Immature natural killer cell (primary cell): ENCODE data around the gene DCTD. TPM values are rescaled to one million over a fixed set of nuclear protein-coding genes. Genes with fewer than 3 reads are reported as not detected.

ENCODE experiments used
- DNase-seq, 3 donors: peaks; one replicate each; pipeline ENCODE4 v3.0.0; 2022; ENCODE audit warnings: mixed read lengths in 1 of 3
- H3K27ac Mint-ChIP-seq, 6 donors: one replicate each; pipeline ENCODE4 v1.8.0; 2020; ENCODE audit warnings: mixed read lengths in 6 of 6, mild to moderate bottlenecking in 5 of 6, inconsistent platforms in 4 of 6, moderate library complexity in 3 of 6
- H3K27me3 Mint-ChIP-seq, 3 donors: one replicate each; pipeline ENCODE4 v1.8.0; 2020 to 2021; ENCODE audit warnings: low read depth in 3 of 3, mild to moderate bottlenecking in 3 of 3, mixed read lengths in 3 of 3, moderate library complexity in 3 of 3, inconsistent platforms in 1 of 3
- H3K36me3 Mint-ChIP-seq, 3 donors: one replicate each; pipeline ENCODE4 v1.8.0; 2020; ENCODE audit warnings: mixed read lengths in 3 of 3, inconsistent platforms in 2 of 3, mild to moderate bottlenecking in 2 of 3
- H3K4me1 Mint-ChIP-seq, 2 donors: one replicate each; pipeline ENCODE4 v1.8.0; 2020; ENCODE audit warnings: inconsistent platforms in 2 of 2, mild to moderate bottlenecking in 2 of 2, mixed read lengths in 2 of 2, moderate library complexity in 1 of 2
- H3K4me3 Mint-ChIP-seq, 5 donors: one replicate each; pipeline ENCODE4 v1.8.0; 2020; ENCODE audit warnings: mild to moderate bottlenecking in 5 of 5, mixed read lengths in 5 of 5, inconsistent platforms in 3 of 5, moderate library complexity in 3 of 5
- H3K9me3 Mint-ChIP-seq, 6 donors: one replicate each; pipeline ENCODE4 v1.8.0; 2020; ENCODE audit warnings: mild to moderate bottlenecking in 6 of 6, mixed read lengths in 6 of 6, inconsistent platforms in 4 of 6, moderate library complexity in 3 of 6
- polyA plus RNA-seq, 3 donors: library from polyadenylated mRNA; unstranded; fragments of 300-500 nt; fragmentation: Illumina TruSeq; gene quantifications; one replicate each; pipeline ENCODE4 v1.2.3, GENCODE V29; 2021

DCTD gene
- polyA plus RNA-seq, 3 donors from 2014 or later = 75.1 to 131 (median 96.9) TPM

GRCh38 chr4:182863501-182863900, 53.7 kb downstream of the DCTD start:
- no peaks in the 10 kb centered on the region for H3K4me1 Mint-ChIP-seq
- no peak for DNase-seq
- H3K9me3 Mint-ChIP-seq = peaks cover 0 to 2% (median 0%) of the 10 kb centered on the region in 6 donors
- no peak overlapping the region for H3K27ac Mint-ChIP-seq
- H3K27me3 Mint-ChIP-seq = no peaks in the 10 kb centered on the region
- peaks cover 4 to 6% (median 4%) of the 10 kb centered on the region in 3 donors for H3K36me3 Mint-ChIP-seq
- H3K4me3 Mint-ChIP-seq = no peak overlapping the region

GRCh38 chr4:182862921-182863320, 54.3 kb downstream of the DCTD start:
- Mint-ChIP-seq H3K4me1 (no peaks in the 10 kb centered on the region), H3K4me3 (no peak overlapping the region), H3K36me3 (peaks cover 4 to 6% (median 4%) of the 10 kb centered on the region in 3 donors), H3K27ac (no peak overlapping the region), H3K9me3 (peaks cover 0 to 2% (median 0%) of the 10 kb centered on the region in 6 donors), H3K27me3 (no peaks in the 10 kb centered on the region)
- DNase-seq = no peak

GRCh38 chr4:182862141-182862875, 54.9 kb downstream of the DCTD start:
- Mint-ChIP-seq H3K9me3 (peaks cover 0 to 2% (median 0%) of the 10 kb centered on the region in 6 donors), H3K4me1 (no peaks in the 10 kb centered on the region), H3K36me3 (peaks cover 4 to 6% (median 4%) of the 10 kb centered on the region in 3 donors), H3K27me3 (no peaks in the 10 kb centered on the region), H3K4me3 (no peak overlapping the region), H3K27ac (no peak overlapping the region)
- DNase-seq = no peak

GRCh38 chr4:182861346-182861745, 55.8 kb downstream of the DCTD start:
- no peak for DNase-seq
- no peaks in the 10 kb centered on the region for H3K4me1 Mint-ChIP-seq
- peaks cover 4 to 6% (median 4%) of the 10 kb centered on the region in 3 donors for H3K36me3 Mint-ChIP-seq
- no peak overlapping the region for H3K27ac Mint-ChIP-seq
- peaks cover 0 to 2% (median 0%) of the 10 kb centered on the region in 6 donors for H3K9me3 Mint-ChIP-seq
- no peaks in the 10 kb centered on the region for H3K27me3 Mint-ChIP-seq
- no peak overlapping the region for H3K4me3 Mint-ChIP-seq

GRCh38 chr4:182859730-182860129, 57.5 kb downstream of the DCTD start:
- no peak for DNase-seq
- Mint-ChIP-seq H3K4me1 (no peaks in the 10 kb centered on the region), H3K36me3 (peaks cover 4 to 6% (median 4%) of the 10 kb centered on the region in 3 donors), H3K4me3 (no peak overlapping the region), H3K27me3 (peaks cover 0 to 2% (median 0%) of the 10 kb centered on the region in 3 donors), H3K27ac (no peak overlapping the region), H3K9me3 (peaks cover 0 to 2% (median 0%) of the 10 kb centered on the region in 6 donors)

GRCh38 chr4:182858711-182859110, 58.5 kb downstream of the DCTD start:
- Mint-ChIP-seq H3K27ac (no peak overlapping the region), H3K4me3 (no peak overlapping the region), H3K27me3 (peaks cover 0 to 2% (median 0%) of the 10 kb centered on the region in 3 donors), H3K4me1 (no peaks in the 10 kb centered on the region), H3K9me3 (peaks cover 0 to 2% (median 0%) of the 10 kb centered on the region in 6 donors), H3K36me3 (peaks cover 4 to 6% (median 4%) of the 10 kb centered on the region in 3 donors)
- no peak for DNase-seq

GRCh38 chr4:182856862-182857261, 60.3 kb downstream of the DCTD start:
- peaks cover 0 to 2% (median 0%) of the 10 kb centered on the region in 3 donors for H3K27me3 Mint-ChIP-seq
- DNase-seq = no peak

GRCh38 chr4:182855877-182856276, 61.3 kb downstream of the DCTD start:
- Mint-ChIP-seq H3K36me3 (peaks cover 0 to 6% (median 1%) of the 10 kb centered on the region in 3 donors), H3K9me3 (peaks cover 0 to 2% (median 0%) of the 10 kb centered on the region in 6 donors), H3K4me1 (no peaks in the 10 kb centered on the region), H3K27ac (no peak overlapping the region), H3K4me3 (no peak overlapping the region), H3K27me3 (peaks cover 0 to 2% (median 0%) of the 10 kb centered on the region in 3 donors)
- no peak for DNase-seq

More at GRCh38 chr4:182856862-182857261, 60.3 kb downstream of the DCTD start:
- H3K4me3 Mint-ChIP-seq = no peak overlapping the region
- no peaks in the 10 kb centered on the region for H3K4me1 Mint-ChIP-seq
- peaks cover 0 to 2% (median 0%) of the 10 kb centered on the region in 6 donors for H3K9me3 Mint-ChIP-seq
- H3K36me3 Mint-ChIP-seq = peaks cover 4 to 6% (median 4%) of the 10 kb centered on the region in 3 donors
- H3K27ac Mint-ChIP-seq = no peak overlapping the region

- no peaks in the 10 kb centered on the region for H3K4me1 Mint-ChIP-seq
- no peak overlapping the region for H3K4me3 Mint-ChIP-seq
- DNase-seq = no peak
- no peak overlapping the region for H3K27ac Mint-ChIP-seq
- H3K36me3 Mint-ChIP-seq = peaks cover 0 to 6% (median 0%) of the 10 kb centered on the region in 3 donors
- H3K27me3 Mint-ChIP-seq = peaks cover 0 to 2% (median 0%) of the 10 kb centered on the region in 3 donors
- H3K9me3 Mint-ChIP-seq = peaks cover 0 to 2% (median 0%) of the 10 kb centered on the region in 6 donors
Measured at GRCh38 chr4:182855312-182855711, 61.9 kb downstream of the DCTD start.

- Mint-ChIP-seq H3K36me3 (no peaks in the 10 kb centered on the region), H3K27me3 (peaks cover 0 to 2% (median 0%) of the 10 kb centered on the region in 3 donors), H3K27ac (no peak overlapping the region), H3K4me3 (no peak overlapping the region), H3K9me3 (no peaks in the 10 kb centered on the region), H3K4me1 (no peaks in the 10 kb centered on the region)
- DNase-seq = no peak
Measured at GRCh38 chr4:182854466-182854865, 62.7 kb downstream of the DCTD start.

- H3K27me3 Mint-ChIP-seq = peaks cover 0 to 2% (median 0%) of the 10 kb centered on the region in 3 donors
- no peak overlapping the region for H3K27ac Mint-ChIP-seq
- no peak overlapping the region for H3K4me3 Mint-ChIP-seq
- H3K36me3 Mint-ChIP-seq = no peaks in the 10 kb centered on the region
- no peaks in the 10 kb centered on the region for H3K9me3 Mint-ChIP-seq
- no peak for DNase-seq
- H3K4me1 Mint-ChIP-seq = no peaks in the 10 kb centered on the region
Measured at GRCh38 chr4:182853731-182854330, 63.4 kb downstream of the DCTD start.

GRCh38 chr4:182848685-182849084, 68.5 kb downstream of the DCTD start:
- H3K4me3 Mint-ChIP-seq = no peak overlapping the region
- DNase-seq = no peak
- no peaks in the 10 kb centered on the region for H3K9me3 Mint-ChIP-seq
- H3K27me3 Mint-ChIP-seq = peaks cover 0 to 7% (median 2%) of the 10 kb centered on the region in 3 donors
- H3K4me1 Mint-ChIP-seq = no peaks in the 10 kb centered on the region
- no peaks in the 10 kb centered on the region for H3K36me3 Mint-ChIP-seq
- no peak overlapping the region for H3K27ac Mint-ChIP-seq

- Mint-ChIP-seq H3K9me3 (no peaks in the 10 kb centered on the region), H3K4me1 (no peaks in the 10 kb centered on the region), H3K27ac (no peak overlapping the region), H3K36me3 (no peaks in the 10 kb centered on the region), H3K27me3 (peaks cover 0 to 7% (median 3%) of the 10 kb centered on the region in 3 donors), H3K4me3 (no peak overlapping the region)
- DNase-seq = no peak
Measured at GRCh38 chr4:182847576-182848450, 69.4 kb downstream of the DCTD start.
